Body of pancreas (tissue), 4 donors: ENCODE data around the gene TIPARP.

Experiments
- CTCF ChIP-seq, 7 experiments: fragments of 450-650 bp in 4 of 7; fragments of 200-600 bp in 3 of 7; sonication (generic) in 3 of 7; IDR thresholded peaks; one replicate each; pipeline ENCODE4 v1.5.1; 2016 to 2019; ENCODE audit warnings: antibody characterized with exemption in 7 of 7
- POLR2A ChIP-seq, 3 donors: fragments of 450-650 bp; IDR thresholded peaks; one replicate each; pipeline ENCODE4 v1.6.1; 2016; ENCODE audit warnings: antibody characterized with exemption in 3 of 3, mild to moderate bottlenecking in 2 of 3

- no peak for TF ChIP-seq CTCF (IDR thresholded peaks at IDR 0.05)
- no peak for TF ChIP-seq POLR2A (IDR thresholded peaks at IDR 0.05)
Observed at GRCh38 chr3:156742401-156742800, 68.0 kb downstream of the TIPARP start.
